ENCODE measurements around the gene WDR75.

WDR75 gene

DNA sequence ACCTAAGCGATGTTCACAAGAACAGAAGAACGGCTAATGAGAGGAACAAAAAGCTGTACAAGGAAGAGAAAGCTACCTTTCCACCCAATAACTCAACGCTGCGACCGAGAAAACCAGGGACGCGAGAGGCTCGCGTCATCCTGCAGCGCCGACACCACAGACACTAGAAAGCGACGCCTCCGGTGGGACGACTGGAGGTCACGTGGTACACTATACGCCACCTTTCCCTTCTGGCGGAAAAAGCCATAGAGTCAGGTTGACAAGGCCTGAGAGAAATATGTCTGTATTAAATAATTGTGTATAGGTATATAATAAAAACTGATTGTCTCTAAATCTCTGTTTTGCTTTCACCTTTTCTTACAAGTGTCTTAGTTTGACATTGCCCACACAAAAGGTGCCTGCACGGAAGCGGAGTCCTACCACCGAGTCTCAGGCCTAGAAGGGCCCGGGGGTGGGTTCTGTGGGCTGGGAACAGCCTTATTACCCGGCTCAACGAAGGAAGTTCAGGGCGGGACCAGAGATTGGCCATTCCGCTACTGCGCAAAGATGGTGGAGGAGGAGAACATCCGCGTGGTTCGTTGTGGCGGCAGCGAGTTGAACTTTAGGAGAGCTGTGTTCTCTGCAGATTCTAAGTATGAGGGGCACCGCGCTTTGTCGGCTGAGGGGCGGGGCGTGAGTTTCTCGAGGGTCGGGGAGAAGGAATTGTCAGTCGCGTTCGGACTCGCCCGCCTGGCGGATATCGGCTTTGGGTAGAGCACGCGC is at the start of gene WDR75:
Gene WDR75, plus strand, starts transcription at position 528 of the 762 bp plus-strand sequence. Its CDS starts 19 bp downstream, at position 547.
- peak; percentile 80 for DNase-seq (ENCODE audit: low read depth)
- TF ChIP-seq, protein P1, sequence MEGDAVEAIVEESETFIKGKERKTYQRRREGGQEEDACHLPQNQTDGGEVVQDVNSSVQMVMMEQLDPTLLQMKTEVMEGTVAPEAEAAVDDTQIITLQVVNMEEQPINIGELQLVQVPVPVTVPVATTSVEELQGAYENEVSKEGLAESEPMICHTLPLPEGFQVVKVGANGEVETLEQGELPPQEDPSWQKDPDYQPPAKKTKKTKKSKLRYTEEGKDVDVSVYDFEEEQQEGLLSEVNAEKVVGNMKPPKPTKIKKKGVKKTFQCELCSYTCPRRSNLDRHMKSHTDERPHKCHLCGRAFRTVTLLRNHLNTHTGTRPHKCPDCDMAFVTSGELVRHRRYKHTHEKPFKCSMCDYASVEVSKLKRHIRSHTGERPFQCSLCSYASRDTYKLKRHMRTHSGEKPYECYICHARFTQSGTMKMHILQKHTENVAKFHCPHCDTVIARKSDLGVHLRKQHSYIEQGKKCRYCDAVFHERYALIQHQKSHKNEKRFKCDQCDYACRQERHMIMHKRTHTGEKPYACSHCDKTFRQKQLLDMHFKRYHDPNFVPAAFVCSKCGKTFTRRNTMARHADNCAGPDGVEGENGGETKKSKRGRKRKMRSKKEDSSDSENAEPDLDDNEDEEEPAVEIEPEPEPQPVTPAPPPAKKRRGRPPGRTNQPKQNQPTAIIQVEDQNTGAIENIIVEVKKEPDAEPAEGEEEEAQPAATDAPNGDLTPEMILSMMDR (conservative IDR thresholded peaks at IDR 0.05; ENCODE audit: low read depth, low read length) = no peak
- H3K4me3 ChIP-seq (ENCODE audit: low read length) = peak within 1 kb of the TSS; percentile 82

DNA sequence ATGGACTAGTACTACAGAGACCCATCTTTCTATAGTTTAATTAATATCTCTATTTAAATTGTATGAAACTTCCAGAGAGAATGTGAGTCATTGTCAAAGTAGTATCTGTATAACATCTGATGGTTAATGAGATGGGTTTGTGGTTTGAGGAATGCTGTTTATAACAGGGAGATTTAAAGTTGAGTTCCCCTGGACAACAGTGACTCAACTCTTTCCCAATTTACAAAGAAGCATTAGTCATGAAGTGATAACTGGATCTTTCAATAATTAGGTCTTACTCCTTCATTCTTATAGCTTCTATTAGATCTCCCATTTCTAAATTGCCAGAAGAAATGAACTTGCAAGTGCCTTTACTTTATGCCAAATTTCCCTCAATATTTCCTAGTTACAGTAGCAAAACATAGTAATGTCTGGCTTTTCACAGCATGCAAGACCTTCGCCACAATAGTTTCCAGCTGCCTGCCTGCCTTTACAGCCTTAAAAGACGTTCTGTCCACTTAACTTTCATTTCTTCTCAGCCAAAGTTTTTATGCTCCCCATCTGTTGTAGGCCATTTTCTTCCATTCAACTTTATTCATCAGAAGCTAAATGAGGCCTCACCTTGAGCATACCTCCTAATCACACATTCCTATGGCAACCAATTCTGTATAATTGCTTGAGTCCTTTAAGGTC is 47.7 kb upstream of the WDR75 start:
- TF ChIP-seq, protein P1 (conservative IDR thresholded peaks at IDR 0.05; ENCODE audit: low read depth, low read length) = no peak
- H3K4me3 ChIP-seq (ENCODE audit: low read length) = no peak overlapping the region
- DNase-seq (ENCODE audit: low read depth) = peak; percentile 82

DNA sequence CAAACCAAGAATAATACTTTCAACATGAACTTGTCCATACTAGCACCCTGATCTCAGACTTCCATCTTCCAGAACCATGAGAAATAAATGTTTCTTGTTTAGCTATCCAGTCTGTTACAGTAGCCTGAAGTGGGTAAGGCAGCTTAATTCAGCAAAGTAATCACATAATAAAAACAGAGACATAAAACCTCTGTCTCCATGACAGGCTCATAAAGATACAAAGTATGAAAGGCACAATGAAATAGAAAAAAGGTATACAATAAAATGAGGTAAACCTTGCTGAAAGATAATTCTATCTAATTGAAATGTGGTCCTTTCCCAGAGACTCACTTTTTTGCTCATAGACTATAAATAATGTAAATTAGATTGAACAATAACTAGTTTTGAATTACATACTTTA is 46.7 kb upstream of the WDR75 start:
- H3K4me3 ChIP-seq (ENCODE audit: low read length) = no peak overlapping the region
- no peak for DNase-seq (ENCODE audit: low read depth)
- TF ChIP-seq, protein P1 (conservative IDR thresholded peaks at IDR 0.05; ENCODE audit: low read depth, low read length) = no peak

DNA sequence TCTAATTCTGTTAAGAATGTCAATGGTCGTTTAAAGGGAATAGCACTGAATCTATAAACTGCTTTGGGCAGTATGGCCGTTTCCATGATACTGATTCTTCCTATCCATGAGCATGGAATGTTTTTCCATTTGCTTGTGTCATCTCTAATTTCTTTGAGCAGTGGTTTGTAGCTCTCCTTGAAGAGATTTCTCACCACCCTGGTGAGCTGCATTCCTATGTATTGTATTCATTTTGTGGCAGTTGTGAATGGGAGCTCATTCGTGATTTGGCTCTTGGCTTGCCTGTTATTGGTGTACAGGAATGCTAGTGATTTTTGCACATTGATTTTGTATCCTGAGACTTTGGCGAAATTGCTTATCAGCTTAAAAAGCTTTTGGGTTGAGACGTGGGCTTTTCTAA is 38.3 kb upstream of the WDR75 start:
- no peak for DNase-seq (ENCODE audit: low read depth)
- no peak overlapping the region for H3K4me3 ChIP-seq (ENCODE audit: low read length)
- TF ChIP-seq, protein P1 (conservative IDR thresholded peaks at IDR 0.05; ENCODE audit: low read depth, low read length) = no peak

DNA sequence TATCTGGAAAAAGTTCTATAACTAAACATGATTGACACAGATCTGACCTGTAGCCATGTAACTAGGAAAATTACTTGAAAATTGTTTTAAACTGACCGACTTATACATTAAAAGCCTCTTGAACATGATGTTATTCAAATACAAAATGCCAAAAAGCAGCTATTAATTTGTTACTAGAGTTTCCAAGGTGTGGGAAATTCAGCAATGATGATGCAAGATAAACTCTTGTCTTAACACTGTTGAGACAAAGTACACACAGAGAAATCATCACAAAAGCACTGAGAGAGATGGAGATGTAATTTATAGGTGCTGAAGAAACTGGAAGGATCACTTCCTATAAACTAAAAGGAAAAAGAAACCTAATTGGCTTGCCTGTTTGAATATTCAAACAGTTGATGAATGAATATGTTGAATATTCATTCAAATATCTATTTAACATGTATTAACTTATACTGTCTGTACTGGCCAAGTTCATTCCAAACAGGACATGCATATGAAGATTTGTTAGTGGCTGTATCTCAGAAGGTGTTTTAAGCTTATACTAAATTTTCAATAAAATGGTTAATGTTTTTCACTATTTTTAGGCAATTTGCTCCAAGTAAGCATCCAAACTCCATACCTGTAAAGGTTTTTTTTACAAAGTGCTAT is 34.6 kb upstream of the WDR75 start:
- TF ChIP-seq, protein P1 (conservative IDR thresholded peaks at IDR 0.05; ENCODE audit: low read depth, low read length) = no peak
- no peak overlapping the region for H3K4me3 ChIP-seq (ENCODE audit: low read length)
- no peak for DNase-seq (ENCODE audit: low read depth)

DNA sequence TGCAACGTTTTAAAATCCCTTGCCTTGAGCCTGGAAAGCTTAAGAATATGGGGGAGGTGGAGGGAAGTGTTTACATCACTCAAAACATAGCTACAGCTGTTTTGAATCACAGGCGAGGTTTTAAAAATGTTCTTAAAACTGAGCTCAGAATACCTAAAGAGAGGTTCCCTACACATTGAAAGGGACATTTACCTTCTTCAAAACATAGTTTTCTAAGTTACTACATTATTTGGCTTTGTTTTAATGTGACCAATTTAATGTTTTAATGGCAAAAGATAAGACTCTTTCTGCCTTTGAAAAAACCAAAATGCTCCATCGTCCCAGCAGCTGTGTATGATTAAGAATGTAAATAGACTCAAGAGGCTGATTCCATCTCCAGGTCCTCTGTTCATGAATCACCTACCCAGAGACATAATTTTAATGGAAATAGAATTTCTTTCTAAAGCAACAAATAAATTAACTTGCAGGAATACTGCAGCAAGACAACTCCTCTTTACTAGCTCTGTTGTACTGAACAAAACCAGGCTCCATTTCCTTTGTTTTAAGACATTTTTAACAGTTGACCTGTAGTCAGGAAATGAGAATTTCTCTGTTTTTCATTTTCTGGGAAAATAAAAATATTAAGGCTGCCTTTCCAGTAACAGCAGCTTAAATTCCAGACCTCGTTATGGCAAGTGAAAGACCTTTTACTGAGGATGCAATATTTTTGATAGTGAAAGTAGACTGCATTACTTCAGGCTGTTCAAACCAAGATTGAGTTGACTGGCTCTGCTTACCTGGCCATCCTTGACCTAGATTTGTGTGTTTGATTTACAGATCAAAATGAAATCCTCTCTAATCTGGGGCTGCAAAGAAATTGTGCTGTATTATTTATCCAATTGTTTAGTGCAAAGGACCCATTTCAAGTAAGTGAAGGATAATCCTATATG is 33.7 kb upstream of the WDR75 start:
- DNase-seq (ENCODE audit: low read depth) = no peak
- TF ChIP-seq, protein P1 (conservative IDR thresholded peaks at IDR 0.05; ENCODE audit: low read depth, low read length) = no peak
- no peak overlapping the region for H3K4me3 ChIP-seq (ENCODE audit: low read length)

Measured in retinal pigment epithelial cell (primary cell).